ENCODE data around the gene NABP1.

- TF ChIP-seq POLR2AphosphoS5 (IDR thresholded peaks at IDR 0.05; ENCODE audit: low read depth, low read length): no peak
- no peak for TF ChIP-seq TAF1 (IDR thresholded peaks at IDR 0.05; ENCODE audit: borderline replicate concordance, low read depth, low read length)
Measured at GRCh38 chr2:191656391-191656790, 21.5 kb upstream of the NABP1 start.
